HEK293 (cell line): ENCODE data around the gene CDC42EP5.

Experiments
- CTCF ChIP-seq: fragments of 450-650 bp; formaldehyde crosslinking; IDR thresholded peaks from 2 replicates; pipeline ENCODE4 v1.5.1; 2016; ENCODE audit warnings: missing biosample characterization, missing genetic modification characterization
- EGR2 ChIP-seq: fragments of 450-650 bp; formaldehyde crosslinking; IDR thresholded peaks from 2 replicates; pipeline ENCODE4 v1.5.1; 2016; ENCODE audit warnings: low read depth, missing biosample characterization, missing genetic modification characterization
- GLIS2 ChIP-seq: fragments of 450-650 bp; formaldehyde crosslinking; IDR thresholded peaks from 2 replicates; pipeline ENCODE4 v1.5.1; 2016; ENCODE audit warnings: missing biosample characterization, missing genetic modification characterization
- HOXC10 ChIP-seq: sonication (generic); formaldehyde crosslinking; IDR thresholded peaks from 2 replicates; pipeline ENCODE4 v1.8.1; 2023; ENCODE audit warnings: mild to moderate bottlenecking, missing genetic modification reagents
- IKZF3 ChIP-seq: fragments of 450-650 bp; IDR thresholded peaks from 2 replicates; pipeline ENCODE4 v1.5.0; 2018; ENCODE audit warnings: missing biosample characterization, mild to moderate bottlenecking, missing genetic modification characterization, moderate library complexity
- KLF10 ChIP-seq: fragments of 450-650 bp; IDR thresholded peaks from 2 replicates; pipeline ENCODE4 v1.5.1; 2018; ENCODE audit warnings: missing biosample characterization, mild to moderate bottlenecking, missing genetic modification characterization
- KLF17 ChIP-seq: fragments of 450-650 bp; formaldehyde crosslinking; IDR thresholded peaks from 2 replicates; pipeline ENCODE4 v1.5.1; 2016; ENCODE audit warnings: missing biosample characterization, missing genetic modification characterization
- KLF8 ChIP-seq: fragments of 450-650 bp; formaldehyde crosslinking; IDR thresholded peaks from 2 replicates; pipeline ENCODE4 v1.5.1; 2016; ENCODE audit warnings: missing biosample characterization, missing genetic modification characterization
- PATZ1 ChIP-seq: fragments of 450-650 bp; formaldehyde crosslinking; IDR thresholded peaks from 2 replicates; pipeline ENCODE4 v1.5.1; 2016; ENCODE audit warnings: missing biosample characterization, missing genetic modification characterization
- ZBTB11 ChIP-seq: fragments of 450-650 bp; formaldehyde crosslinking; conservative IDR thresholded peaks from 2 replicates; pipeline ENCODE4 v1.5.1; 2016; ENCODE audit warnings: low read depth, missing biosample characterization, missing genetic modification characterization
- ZBTB17 ChIP-seq: fragments of 450-650 bp; formaldehyde crosslinking; IDR thresholded peaks from 2 replicates; pipeline ENCODE4 v1.5.1; 2016; ENCODE audit warnings: missing biosample characterization, missing genetic modification characterization
- ZFHX2 ChIP-seq: fragments of 450-650 bp; formaldehyde crosslinking; conservative IDR thresholded peaks from 2 replicates; pipeline ENCODE4 v1.5.1; 2016; ENCODE audit warnings: missing biosample characterization, missing genetic modification characterization
- ZFP69B ChIP-seq: fragments of 450-650 bp; formaldehyde crosslinking; IDR thresholded peaks from 2 replicates; pipeline ENCODE4 v1.5.1; 2016; ENCODE audit warnings: missing biosample characterization, missing genetic modification characterization
- ZIC2 ChIP-seq: fragments of 450-650 bp; formaldehyde crosslinking; IDR thresholded peaks from 2 replicates; pipeline ENCODE4 v1.5.1; 2016; ENCODE audit warnings: missing biosample characterization, missing genetic modification characterization
- ZNF10 ChIP-seq: fragments of 450-650 bp; formaldehyde crosslinking; IDR thresholded peaks from 2 replicates; pipeline ENCODE4 v1.5.1; 2017; ENCODE audit warnings: missing biosample characterization, missing genetic modification characterization
- ZNF214 ChIP-seq: fragments of 450-650 bp; formaldehyde crosslinking; IDR thresholded peaks from 2 replicates; pipeline ENCODE4 v1.5.1; 2017; ENCODE audit warnings: missing biosample characterization, mild to moderate bottlenecking, missing genetic modification characterization, borderline replicate concordance
- ZNF24 ChIP-seq: fragments of 450-650 bp; formaldehyde crosslinking; IDR thresholded peaks from 2 replicates; pipeline ENCODE4 v1.5.1; 2016; ENCODE audit warnings: missing biosample characterization, missing genetic modification characterization
- ZNF280D ChIP-seq: fragments of 450-650 bp; formaldehyde crosslinking; IDR thresholded peaks from 2 replicates; pipeline ENCODE4 v1.5.1; 2016; ENCODE audit warnings: missing biosample characterization, missing genetic modification characterization
- ZNF548 ChIP-seq: fragments of 450-650 bp; formaldehyde crosslinking; IDR thresholded peaks from 2 replicates; pipeline ENCODE4 v1.5.1; 2016; ENCODE audit warnings: missing biosample characterization, missing genetic modification characterization
- ZNF561 ChIP-seq: fragments of 450-650 bp; IDR thresholded peaks from 2 replicates; pipeline ENCODE4 v1.5.1; 2018; ENCODE audit warnings: missing biosample characterization, missing genetic modification characterization, borderline replicate concordance
- ZNF645 ChIP-seq: fragments of 450-650 bp; formaldehyde crosslinking; IDR thresholded peaks from 2 replicates; pipeline ENCODE4; 2016; ENCODE audit warnings: missing biosample characterization, missing genetic modification characterization
- ZNF660 ChIP-seq: fragments of 450-650 bp; IDR thresholded peaks from 2 replicates; pipeline ENCODE4 v1.5.1; 2018; ENCODE audit warnings: missing biosample characterization, mild to moderate bottlenecking, missing genetic modification characterization
- ZNF777 ChIP-seq: fragments of 450-650 bp; formaldehyde crosslinking; IDR thresholded peaks from 2 replicates; pipeline ENCODE4 v1.5.1; 2017; ENCODE audit warnings: missing biosample characterization, missing genetic modification characterization, borderline replicate concordance
- ZNF785 ChIP-seq: fragments of 450-650 bp; formaldehyde crosslinking; IDR thresholded peaks from 2 replicates; pipeline ENCODE4 v1.5.1; 2016; ENCODE audit warnings: missing biosample characterization, missing genetic modification characterization
- ZNF843 ChIP-seq: fragments of 450-650 bp; formaldehyde crosslinking; IDR thresholded peaks from 2 replicates; pipeline ENCODE4 v1.5.1; 2016; ENCODE audit warnings: missing biosample characterization, missing genetic modification characterization
- ZSCAN30 ChIP-seq: fragments of 450-650 bp; IDR thresholded peaks from 2 replicates; pipeline ENCODE4 v1.5.1; 2018; ENCODE audit warnings: missing biosample characterization, mild to moderate bottlenecking, missing genetic modification characterization, moderate library complexity

CDC42EP5 gene

GRCh38 chr19:54448774-54449700 is 24.1 kb downstream of the CDC42EP5 start, which contains the start of gene LENG8 (continued):
- TF ChIP-seq ZNF777 (tag by site-specific recombination), result peak; percentile 85; the same call in 1 of the 2 replicates
- peak; percentile 53; the same call in 1 of the 2 replicates for TF ChIP-seq ZIC2 (tag by site-specific recombination)
- 0 out of 2 replicates have a peak, but pooled peaks have one; percentile 44 for TF ChIP-seq ZSCAN30 (tag by site-specific recombination)
- TF ChIP-seq GLIS2 (tag by site-specific recombination), result 0 out of 2 replicates have a peak, but pooled peaks have one; percentile 11
- peak; percentile 58; the same call in 1 of the 2 replicates for TF ChIP-seq KLF17
- TF ChIP-seq ZFP69B (tag by site-specific recombination), result peak; percentile 62
- no peak for TF ChIP-seq ZNF280D (tag by site-specific recombination)
- no peak for TF ChIP-seq ZNF645 (tag by site-specific recombination)
- TF ChIP-seq IKZF3 (tag by site-specific recombination), result no peak
- peak; percentile 97 for TF ChIP-seq ZFHX2 (tag by site-specific recombination)
- TF ChIP-seq ZBTB17 (tag by site-specific recombination), result peak; percentile 81
- TF ChIP-seq ZNF660 (tag by site-specific recombination), result peak; percentile 76
- TF ChIP-seq ZNF843 (tag by site-specific recombination), result peak; percentile 69
- TF ChIP-seq ZNF785 (tag by site-specific recombination), result 0 out of 2 replicates have a peak, but pooled peaks have one; percentile 24
- TF ChIP-seq KLF8 (tag by site-specific recombination), result peak; percentile 87
- TF ChIP-seq ZNF548 (tag by site-specific recombination), result no peak
- TF ChIP-seq EGR2 (tag by site-specific recombination), result peak; percentile 92
- TF ChIP-seq ZNF24 (tag by site-specific recombination), result peak; percentile 24; the same call in 1 of the 2 replicates
- TF ChIP-seq HOXC10 (CRISPR knock-in tag), result peak; percentile 91; the same call in 1 of the 2 replicates
- no peak for TF ChIP-seq KLF10 (tag by site-specific recombination)
- TF ChIP-seq ZNF10, result no peak
- no peak for TF ChIP-seq ZNF214 (tag by site-specific recombination)
- TF ChIP-seq PATZ1 (tag by site-specific recombination), result peak; percentile 8; the same call in 1 of the 2 replicates
- peak; percentile 23; the same call in 1 of the 2 replicates for TF ChIP-seq CTCF (tag by site-specific recombination)
- peak; percentile 85 for TF ChIP-seq ZBTB11 (tag by site-specific recombination)
- TF ChIP-seq ZNF561 (tag by site-specific recombination), result peak; percentile 71; the same call in 1 of the 2 replicates
